GM12892 (cell line): ENCODE data around the gene PPP2R2C.

Experiments used
- POLR2A ChIP-seq: IDR thresholded peaks from 2 replicates; pipeline ENCODE4 v1.6.1; 2011; ENCODE audit warnings: low read depth, low read length, control low read depth
- POLR2AphosphoS5 ChIP-seq: IDR thresholded peaks from 2 replicates; pipeline ENCODE4 v1.6.1; 2011; ENCODE audit warnings: low read depth, low read length, control low read depth

- TF ChIP-seq POLR2A (no peak), POLR2AphosphoS5 (no peak)
Measured at GRCh38 chr4:6516281-6516680, 43.9 kb upstream of the PPP2R2C start.
